Tibial nerve (tissue), 4 donors: ENCODE measurements around the gene ARFGAP1. TPM values are rescaled to one million over a fixed set of nuclear protein-coding genes. Genes with fewer than 3 reads are reported as not detected.

Experiments used
- DNase-seq, 2 donors: peaks; one replicate each; pipeline ENCODE4 v3.0.0-alpha.2; 2019; ENCODE audit warnings: low spot score in 2 of 2
- H3K27ac ChIP-seq, 4 donors: fragments of 200-600 bp; sonication (generic) in 3 of 4; one replicate each; pipeline ENCODE4 v1.5.1; 2017 to 2019; ENCODE audit warnings: mild to moderate bottlenecking in 1 of 4
- H3K27me3 ChIP-seq, 2 donors: fragments of 200-600 bp; sonication (generic) in 1 of 2; one replicate each; pipeline versions ENCODE4 v1.5.1 to v1.6.0; 2017 to 2019
- H3K36me3 ChIP-seq, 3 donors: fragments of 200-600 bp; sonication (generic); one replicate each; pipeline ENCODE4 v1.5.1; 2018 to 2019
- H3K4me1 ChIP-seq, 4 donors: fragments of 200-600 bp; sonication (generic) in 3 of 4; one replicate each; pipeline ENCODE4 v1.5.1; 2017 to 2019
- H3K4me3 ChIP-seq, 4 donors: fragments of 200-600 bp; sonication (generic) in 3 of 4; one replicate each; pipeline ENCODE4 v1.5.1; 2017 to 2019; ENCODE audit warnings: mild to moderate bottlenecking in 1 of 4, moderate library complexity in 1 of 4
- H3K9me3 ChIP-seq, 4 donors: fragments of 200-600 bp; sonication (generic) in 3 of 4; one replicate each; pipeline ENCODE4 v1.5.1; 2017 to 2019
- CTCF ChIP-seq, 5 experiments: fragments of 200-600 bp in 3 of 5; fragments of 450-650 bp in 2 of 5; sonication (generic) in 3 of 5; IDR thresholded peaks; one replicate each; pipeline ENCODE4 v1.5.1; 2016 to 2019; ENCODE audit warnings: antibody characterized with exemption in 5 of 5, mild to moderate bottlenecking in 3 of 5, moderate library complexity in 2 of 5
- EP300 ChIP-seq, 2 donors: sonication (generic); formaldehyde crosslinking; IDR thresholded peaks; one replicate each; pipeline ENCODE4 v1.6.1; 2017; ENCODE audit warnings: antibody characterized with exemption in 2 of 2, mild to moderate bottlenecking in 1 of 2
- POLR2A ChIP-seq, 2 donors: fragments of 450-650 bp; IDR thresholded peaks; one replicate each; pipeline ENCODE4 v1.6.1; 2017; ENCODE audit warnings: antibody characterized with exemption in 2 of 2, mild to moderate bottlenecking in 2 of 2, moderate library complexity in 2 of 2
- WGBS, 2 donors: methylation state at CpG; one replicate each; pipeline ENCODE4 v1.1.5; 2018; 5-methylcytosine and 5-hydroxymethylcytosine counted together
- total RNA-seq, 4 donors: library from RNA; depleted of rRNA; stranded (reverse); fragments of >200 nt; gene quantifications; one replicate each; pipeline ENCODE4 v1.1.0, GENCODE V29; 2016

The ARFGAP1 gene
- total RNA-seq, 4 donors from 2014 or later, result 55.3 to 124 (median 68.6) TPM

DNA sequence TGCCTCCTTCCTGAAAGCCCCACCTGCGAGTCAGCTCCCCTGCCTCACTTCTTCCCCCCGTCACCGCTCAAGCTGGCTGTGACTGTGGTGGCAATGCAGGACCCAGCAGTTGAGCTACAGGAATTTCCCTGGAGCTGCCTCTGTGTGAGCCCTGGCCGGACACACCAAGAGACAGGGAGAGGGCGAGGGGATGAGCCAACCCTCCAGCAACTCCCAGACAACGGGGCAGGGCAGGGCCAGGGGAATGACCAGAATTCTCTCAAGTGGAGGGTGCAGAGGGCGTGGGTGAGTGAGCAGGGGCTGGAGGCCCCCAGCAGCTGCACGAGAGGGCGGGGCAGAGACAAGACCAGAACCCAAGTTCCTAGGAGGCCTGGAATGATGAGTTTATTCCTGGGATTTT lies 4.9 kb upstream of the ARFGAP1 start:
- TF ChIP-seq CTCF (IDR thresholded peaks at IDR 0.05) (no peak), POLR2A (IDR thresholded peaks at IDR 0.05) (no peak), EP300 (IDR thresholded peaks at IDR 0.05) (no peak)
- Histone ChIP-seq H3K4me3 (no peak overlapping the region), H3K4me1 (peaks cover 0 to 22% (median 6%) of the 10 kb centered on the region in 4 donors), H3K27ac (no peak overlapping the region), H3K36me3 (no peaks in the 10 kb centered on the region), H3K9me3 (no peaks in the 10 kb centered on the region), H3K27me3 (peaks cover 0 to 39% of the 10 kb centered on the region in 2 donors)
- no peak for DNase-seq
- WGBS, 2 donors, result 44 to 75% methylated on average over 6 to 9 of the region's 9 CpGs

DNA sequence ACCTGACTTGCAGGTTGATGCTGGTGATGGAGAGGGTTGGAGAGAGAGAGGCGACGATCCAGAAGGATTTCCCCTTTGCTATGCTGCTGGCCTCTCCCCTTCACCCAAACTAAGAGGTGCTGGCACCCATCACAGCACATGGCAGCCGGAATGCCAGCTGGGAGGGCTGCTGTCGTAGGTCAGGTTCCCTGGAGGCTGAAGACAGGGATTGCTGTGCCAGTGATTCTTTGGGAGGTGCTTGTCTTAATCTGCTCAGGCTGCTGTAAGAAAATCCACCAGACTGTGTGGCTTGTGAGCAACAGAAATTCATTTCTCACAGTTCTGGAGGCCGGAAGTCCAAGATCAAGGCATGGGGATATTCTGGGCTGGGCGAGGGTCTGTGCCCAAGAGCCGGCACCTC lies 4.4 kb upstream of the ARFGAP1 start:
- TF ChIP-seq CTCF (IDR thresholded peaks at IDR 0.05) (no peak), EP300 (IDR thresholded peaks at IDR 0.05) (no peak), POLR2A (IDR thresholded peaks at IDR 0.05) (no peak)
- Histone ChIP-seq H3K36me3 (no peaks in the 10 kb centered on the region), H3K4me1 (peaks cover 0 to 22% (median 6%) of the 10 kb centered on the region in 4 donors), H3K9me3 (no peaks in the 10 kb centered on the region), H3K4me3 (no peak overlapping the region), H3K27me3 (peaks cover 0 to 34% of the 10 kb centered on the region in 2 donors), H3K27ac (no peak overlapping the region)
- 45 to 50% methylated on average over 6 to 7 of the region's 7 CpGs for WGBS, 2 donors
- DNase-seq, result no peak

GRCh38 chr20:63268671-63269439 lies 3.8 kb upstream of the ARFGAP1 start:
- H3K9me3 ChIP-seq, result no peaks in the 10 kb centered on the region
- peaks cover 0 to 34% of the 10 kb centered on the region in 2 donors for H3K27me3 ChIP-seq
- no peak overlapping the region for H3K4me3 ChIP-seq
- 20 to 28% methylated on average over 14 to 16 of the region's 18 CpGs for WGBS, 2 donors
- DNase-seq, result no peak
- H3K4me1 ChIP-seq, result peaks cover 0 to 28% (median 12%) of the 10 kb centered on the region in 4 donors
- TF ChIP-seq CTCF (IDR thresholded peaks at IDR 0.05) (no peak), POLR2A (IDR thresholded peaks at IDR 0.05) (no peak), EP300 (IDR thresholded peaks at IDR 0.05) (no peak)
- H3K36me3 ChIP-seq, result no peaks in the 10 kb centered on the region
- no peak overlapping the region for H3K27ac ChIP-seq

GRCh38 chr20:63269724-63270123 lies 2.9 kb upstream of the ARFGAP1 start:
- peaks cover 0 to 28% of the 10 kb centered on the region in 2 donors for H3K27me3 ChIP-seq
- TF ChIP-seq CTCF (IDR thresholded peaks at IDR 0.05), result no peak
- no peak for TF ChIP-seq EP300 (IDR thresholded peaks at IDR 0.05)
- TF ChIP-seq POLR2A (IDR thresholded peaks at IDR 0.05), result no peak
- H3K36me3 ChIP-seq, result no peaks in the 10 kb centered on the region
- H3K9me3 ChIP-seq, result no peaks in the 10 kb centered on the region
- no peak overlapping the region for H3K4me3 ChIP-seq
- DNase-seq, result no peak
- no peak overlapping the region for H3K27ac ChIP-seq
- peaks cover 0 to 37% (median 20%) of the 10 kb centered on the region in 4 donors for H3K4me1 ChIP-seq
- 90 to 92% methylated on average over 9 of the region's 9 CpGs for WGBS, 2 donors

- H3K9me3 ChIP-seq, result no peaks in the 10 kb centered on the region
- H3K4me1 ChIP-seq, result peaks cover 0 to 47% (median 21%) of the 10 kb centered on the region in 4 donors
- 83 to 87% methylated on average over 9 of the region's 9 CpGs for WGBS, 2 donors
- no peak for TF ChIP-seq CTCF (IDR thresholded peaks at IDR 0.05)
- H3K4me3 ChIP-seq, result no peak overlapping the region
- no peak for DNase-seq
- no peak overlapping the region for H3K27ac ChIP-seq
- peaks cover 0 to 19% of the 10 kb centered on the region in 2 donors for H3K27me3 ChIP-seq
- H3K36me3 ChIP-seq, result peaks cover 0 to 4% (median 0%) of the 10 kb centered on the region in 3 donors
Measured at GRCh38 chr20:63270606-63271325, 1.8 kb upstream of the ARFGAP1 start.
